ENCODE data around the gene C3.
A peak's percentile ranks its signal among the peaks of the same experiment; 100 is the strongest.

C3 gene

DNA sequence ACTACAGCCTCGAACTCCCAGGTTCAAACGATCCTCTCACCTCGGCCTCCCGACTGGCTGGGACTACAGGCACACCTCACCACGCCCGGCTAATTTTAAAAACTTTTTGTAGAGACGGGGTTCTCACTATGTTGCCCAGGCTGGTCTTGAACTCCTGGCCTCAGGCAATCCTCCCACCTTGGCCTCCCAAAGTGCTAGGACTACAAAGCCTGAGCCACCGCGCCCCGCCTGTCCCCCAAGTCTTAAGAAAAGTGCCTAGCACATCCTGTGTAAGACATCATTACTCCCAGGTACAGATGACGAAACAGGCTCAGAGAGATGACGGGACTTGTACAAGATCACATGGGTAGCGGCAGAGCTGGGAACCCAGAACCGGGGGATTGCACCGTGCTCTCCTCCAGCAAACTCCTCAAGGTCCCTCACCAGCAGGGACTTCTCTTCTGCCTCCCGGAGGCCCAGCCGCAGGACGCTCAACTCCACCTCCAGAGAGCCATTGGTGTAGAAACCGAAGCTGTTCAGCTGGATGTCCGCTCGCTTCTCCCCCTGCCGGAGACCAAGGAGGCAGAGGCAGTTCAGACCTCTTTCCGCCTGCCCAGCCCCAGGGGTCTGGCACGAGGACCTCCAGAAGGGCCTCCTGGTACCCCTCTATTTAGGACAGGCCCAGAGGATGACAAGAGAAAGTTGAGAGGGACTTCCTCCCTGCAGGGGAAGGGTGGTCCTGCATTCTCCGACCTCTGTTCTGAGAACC lies 15.9 kb upstream of the C3 start:
- DNase-seq (ENCODE audit: low read depth), result peak; percentile 70
- H3K4me3 ChIP-seq (ENCODE audit: low read depth, low read length), result peak overlapping the region; percentile 99
- in situ Hi-C loops (cut with HindIII; ENCODE audit: low sequenced_read_pairs), result no loop called here
- TF ChIP-seq, protein P1, sequence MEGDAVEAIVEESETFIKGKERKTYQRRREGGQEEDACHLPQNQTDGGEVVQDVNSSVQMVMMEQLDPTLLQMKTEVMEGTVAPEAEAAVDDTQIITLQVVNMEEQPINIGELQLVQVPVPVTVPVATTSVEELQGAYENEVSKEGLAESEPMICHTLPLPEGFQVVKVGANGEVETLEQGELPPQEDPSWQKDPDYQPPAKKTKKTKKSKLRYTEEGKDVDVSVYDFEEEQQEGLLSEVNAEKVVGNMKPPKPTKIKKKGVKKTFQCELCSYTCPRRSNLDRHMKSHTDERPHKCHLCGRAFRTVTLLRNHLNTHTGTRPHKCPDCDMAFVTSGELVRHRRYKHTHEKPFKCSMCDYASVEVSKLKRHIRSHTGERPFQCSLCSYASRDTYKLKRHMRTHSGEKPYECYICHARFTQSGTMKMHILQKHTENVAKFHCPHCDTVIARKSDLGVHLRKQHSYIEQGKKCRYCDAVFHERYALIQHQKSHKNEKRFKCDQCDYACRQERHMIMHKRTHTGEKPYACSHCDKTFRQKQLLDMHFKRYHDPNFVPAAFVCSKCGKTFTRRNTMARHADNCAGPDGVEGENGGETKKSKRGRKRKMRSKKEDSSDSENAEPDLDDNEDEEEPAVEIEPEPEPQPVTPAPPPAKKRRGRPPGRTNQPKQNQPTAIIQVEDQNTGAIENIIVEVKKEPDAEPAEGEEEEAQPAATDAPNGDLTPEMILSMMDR (IDR thresholded peaks at IDR 0.05; ENCODE audit: low read depth, low read length, missing control alignments), result peak; percentile 82

DNA sequence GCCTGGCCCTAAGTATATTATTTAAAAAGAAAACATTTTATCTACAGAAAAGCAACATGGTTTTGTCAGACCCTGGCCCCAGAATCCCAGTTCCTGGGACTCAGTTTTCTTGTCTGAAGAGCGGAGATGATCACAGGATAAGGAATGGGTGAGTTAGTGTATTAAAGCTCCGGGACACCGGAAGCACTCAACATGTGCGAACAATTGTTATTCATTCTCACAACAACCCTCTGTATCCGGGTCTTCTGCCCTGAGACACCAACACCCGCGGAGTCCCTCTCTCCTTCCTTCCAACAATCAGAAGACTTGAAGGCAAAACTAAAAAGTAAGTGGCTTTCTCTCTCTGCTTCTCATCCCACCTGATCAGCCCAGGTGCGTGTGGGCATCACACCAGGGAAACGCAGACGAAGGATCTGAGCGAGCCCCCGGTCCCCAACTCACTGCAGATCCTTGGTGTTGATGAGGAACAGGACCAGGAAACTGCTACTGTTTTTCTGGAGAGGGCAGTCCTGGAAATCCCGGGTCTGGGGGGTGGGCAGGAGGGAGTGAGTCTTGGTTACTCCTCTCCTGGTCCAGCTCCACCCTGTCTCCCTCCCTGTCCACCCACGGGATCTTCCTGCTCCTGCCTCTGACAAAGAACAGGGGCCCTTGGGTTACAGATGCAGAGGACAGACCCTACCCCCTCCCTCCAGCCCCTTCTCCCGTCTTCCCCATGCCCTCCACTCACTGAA lies 14.9 kb upstream of the C3 start:
- DNase-seq (ENCODE audit: low read depth), result no peak
- no peak overlapping the region for H3K4me3 ChIP-seq (ENCODE audit: low read depth, low read length)
- TF ChIP-seq, protein P1 (IDR thresholded peaks at IDR 0.05; ENCODE audit: low read depth, low read length, missing control alignments), result no peak
- in situ Hi-C loops (cut with HindIII; ENCODE audit: low sequenced_read_pairs), result no loop called here

DNA sequence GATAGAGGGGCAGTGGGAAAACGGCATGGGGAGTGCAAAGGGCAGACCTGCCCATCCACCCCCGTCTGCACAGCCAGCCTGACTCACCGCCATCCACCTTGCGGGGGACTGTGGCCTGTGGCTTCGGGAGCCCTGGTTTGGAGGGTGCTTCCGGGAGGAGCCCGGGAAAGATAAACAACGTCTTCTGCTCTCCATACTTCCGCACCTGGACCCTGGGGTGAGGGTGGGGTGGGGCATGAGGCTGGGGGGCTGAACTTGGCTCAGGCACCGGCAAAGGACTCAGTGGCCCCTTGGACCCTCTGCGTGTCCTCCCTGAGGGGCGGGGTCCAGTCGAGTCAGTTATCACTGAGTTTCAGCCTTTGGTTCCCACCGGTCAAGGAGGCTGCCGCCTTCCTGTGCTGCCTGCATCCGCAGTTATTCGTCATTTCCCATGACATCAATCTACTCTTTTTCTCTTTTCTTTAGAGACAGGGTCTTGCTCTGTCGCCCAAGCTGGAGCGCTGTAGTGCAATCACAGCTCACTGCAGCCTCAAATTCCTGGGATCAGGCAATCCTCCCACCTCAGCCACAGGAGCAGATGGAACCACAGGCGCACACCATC lies 13.7 kb upstream of the C3 start:
- H3K4me3 ChIP-seq (ENCODE audit: low read depth, low read length), result no peak overlapping the region
- TF ChIP-seq, protein P1 (IDR thresholded peaks at IDR 0.05; ENCODE audit: low read depth, low read length, missing control alignments), result no peak
- DNase-seq (ENCODE audit: low read depth), result no peak
- in situ Hi-C loops (cut with HindIII; ENCODE audit: low sequenced_read_pairs), result no loop called here

DNA sequence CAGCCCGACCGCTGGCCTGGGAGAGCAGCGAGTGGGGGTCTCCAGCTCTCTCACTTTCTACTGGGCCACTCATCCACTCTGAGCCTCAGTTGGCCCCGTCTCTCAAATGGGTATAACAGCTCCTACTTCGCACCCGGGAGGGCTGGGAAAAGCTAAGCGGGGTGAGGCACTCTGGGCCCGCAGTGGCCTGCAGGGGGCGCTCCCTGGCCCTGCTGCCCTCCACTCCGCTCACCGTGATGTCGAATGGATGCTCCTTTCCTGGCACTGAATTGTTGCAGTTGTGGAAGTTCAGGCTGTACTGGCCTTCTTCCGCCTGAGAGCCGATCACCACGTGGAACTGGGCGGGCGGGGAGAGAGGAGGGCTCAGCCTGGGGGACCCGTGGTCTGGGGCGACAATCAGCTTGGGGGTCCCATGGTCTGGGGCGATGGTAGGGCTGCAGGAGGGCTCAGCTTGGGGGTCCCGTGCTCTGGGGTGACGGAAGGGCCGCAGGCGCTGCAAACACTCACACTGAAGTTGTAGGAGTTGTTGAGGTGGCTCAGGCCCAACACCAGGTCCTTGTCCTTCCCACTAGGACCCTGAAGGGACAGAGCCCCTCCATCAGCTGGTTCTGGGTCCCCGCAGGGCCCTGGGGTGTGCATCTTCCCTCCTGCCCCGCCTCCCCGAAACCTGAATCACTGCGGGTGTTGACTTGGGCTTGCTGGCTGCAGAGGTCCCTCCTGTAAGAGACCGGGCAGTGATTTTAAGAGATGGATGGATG lies 13.1 kb upstream of the C3 start:
- DNase-seq (ENCODE audit: low read depth), result no peak
- in situ Hi-C loops (cut with HindIII; ENCODE audit: low sequenced_read_pairs), result no loop called here
- TF ChIP-seq, protein P1 (IDR thresholded peaks at IDR 0.05; ENCODE audit: low read depth, low read length, missing control alignments), result peak; percentile 16
- H3K4me3 ChIP-seq (ENCODE audit: low read depth, low read length), result no peak overlapping the region

DNA sequence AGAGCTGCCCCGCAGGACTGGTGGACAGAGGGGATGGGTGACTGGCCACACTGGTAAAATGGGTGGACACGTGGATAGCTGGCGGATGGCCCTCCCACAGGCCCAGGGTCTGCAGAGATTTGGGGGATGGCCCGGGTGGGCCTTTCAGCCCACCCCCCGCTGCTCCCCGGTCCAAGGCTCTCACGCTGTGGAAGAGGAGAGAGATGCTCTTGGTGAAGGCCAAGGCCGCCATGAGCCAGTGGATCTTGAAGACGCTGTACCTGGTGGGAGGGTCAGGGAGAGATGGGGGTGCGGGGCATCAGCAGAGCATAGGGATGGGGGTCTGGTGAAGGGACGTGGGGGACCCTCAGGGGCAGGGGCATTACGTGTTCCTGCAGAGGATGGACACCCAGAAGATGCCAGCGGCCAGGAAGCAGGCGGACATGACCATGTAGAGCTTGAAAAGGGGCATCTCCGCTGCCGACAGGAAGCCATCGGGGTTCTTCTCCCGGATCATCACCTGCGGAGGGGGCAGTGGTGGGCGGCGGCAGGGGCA lies 12.4 kb upstream of the C3 start:
- DNase-seq (ENCODE audit: low read depth), result no peak
- TF ChIP-seq, protein P1 (IDR thresholded peaks at IDR 0.05; ENCODE audit: low read depth, low read length, missing control alignments), result no peak
- in situ Hi-C loops (cut with HindIII; ENCODE audit: low sequenced_read_pairs), result no loop called here
- no peak overlapping the region for H3K4me3 ChIP-seq (ENCODE audit: low read depth, low read length)

DNA sequence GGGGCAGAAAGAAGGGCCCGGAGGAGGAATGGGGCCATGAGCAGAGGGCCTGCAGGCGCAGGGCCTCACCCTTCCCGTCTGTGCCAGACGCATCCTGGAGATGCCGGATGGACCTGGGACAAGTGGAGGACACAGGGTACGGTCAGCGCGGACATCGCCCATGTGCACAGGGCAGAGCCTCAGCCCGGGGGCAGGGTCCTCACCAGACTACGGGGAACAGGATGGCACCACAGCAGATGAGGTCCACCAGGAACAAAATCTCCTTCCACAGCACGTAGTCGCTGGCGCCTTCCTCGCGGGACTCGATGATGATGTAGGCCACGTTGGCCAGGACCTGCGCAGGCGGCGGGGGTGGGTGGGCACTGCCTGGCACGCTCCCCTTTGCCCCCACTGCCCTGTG lies 11.4 kb upstream of the C3 start:
- H3K4me3 ChIP-seq (ENCODE audit: low read depth, low read length), result no peak overlapping the region
- in situ Hi-C loops (cut with HindIII; ENCODE audit: low sequenced_read_pairs), result no loop called here
- DNase-seq (ENCODE audit: low read depth), result no peak
- TF ChIP-seq, protein P1 (IDR thresholded peaks at IDR 0.05; ENCODE audit: low read depth, low read length, missing control alignments), result no peak

All from astrocyte of the cerebellum (primary cell).